Hepatocyte (in vitro differentiated cells): ENCODE measurements around the gene SNCB. TPM values are rescaled to one million over a fixed set of nuclear protein-coding genes. Genes with fewer than 3 reads are reported as not detected.

Source experiments
- DNase-seq: peaks from one replicate; pipeline ENCODE4 v3.0.0-alpha.2; 2016; ENCODE audit warnings: low spot score
- H2AFZ ChIP-seq: fragments of 200-600 bp; sonication (generic); 2 replicates; pipeline ENCODE4 v1.6.0; 2016; ENCODE audit warnings: antibody characterized with exemption, mild to moderate bottlenecking
- H3K27ac ChIP-seq: fragments of 200-600 bp; sonication (generic); 2 replicates; pipeline ENCODE4 v1.5.1; 2016; ENCODE audit warnings: mild to moderate bottlenecking
- H3K27me3 ChIP-seq: fragments of 200-600 bp; sonication (generic); 2 replicates; pipeline ENCODE4 v1.6.1; 2016
- H3K36me3 ChIP-seq: fragments of 200-600 bp; sonication (generic); replicated peaks from 2 replicates; pipeline ENCODE4 v1.5.1; 2016; ENCODE audit warnings: low read depth; ENCODE audit not compliant: insufficient read depth
- H3K4me1 ChIP-seq: fragments of 200-600 bp; sonication (generic); 2 replicates; pipeline ENCODE4 v1.5.1; 2016; ENCODE audit warnings: mild to moderate bottlenecking, moderate library complexity; ENCODE audit not compliant: insufficient read depth
- H3K4me2 ChIP-seq: fragments of 200-600 bp; sonication (generic); 2 replicates; pipeline ENCODE4 v1.6.0; 2016
- H3K4me3 ChIP-seq: fragments of 200-600 bp; sonication (generic); 2 replicates; pipeline ENCODE4 v1.5.1; 2016; ENCODE audit warnings: mild to moderate bottlenecking
- H3K79me2 ChIP-seq: fragments of 200-600 bp; sonication (generic); 2 replicates; pipeline ENCODE4 v1.6.0; 2017; ENCODE audit warnings: mild to moderate bottlenecking
- H3K9me2 ChIP-seq: fragments of 200-600 bp; sonication (generic); replicated peaks from 2 replicates; pipeline ENCODE4 v1.6.0; 2017; ENCODE audit warnings: mild to moderate bottlenecking; ENCODE audit not compliant: insufficient read depth
- H3K9me3 ChIP-seq: fragments of 200-600 bp; sonication (generic); 2 replicates; pipeline ENCODE4 v1.5.1; 2016; ENCODE audit warnings: low read depth, mild to moderate bottlenecking
- H4K20me1 ChIP-seq: fragments of 200-600 bp; sonication (generic); 2 replicates; pipeline ENCODE4 v1.6.0; 2016; ENCODE audit warnings: mild to moderate bottlenecking; ENCODE audit not compliant: insufficient read depth, poor library complexity, severe bottlenecking
- EZH2 ChIP-seq: fragments of 200-600 bp; sonication (generic); IDR thresholded peaks from 2 replicates; pipeline ENCODE4 v1.6.1; 2016; ENCODE audit warnings: antibody characterized with exemption, mild to moderate bottlenecking, borderline replicate concordance
- EZH2phosphoT487 ChIP-seq: fragments of 200-600 bp; sonication (generic); IDR thresholded peaks from one replicate; pipeline ENCODE4 v1.6.1; 2018; ENCODE audit warnings: antibody characterized with exemption, mild to moderate bottlenecking, low read depth, moderate library complexity; ENCODE audit not compliant: unreplicated experiment, severe bottlenecking
- WGBS: methylation state at CpG from one replicate; pipeline ENCODE4 v1.1.6; 2016; ENCODE audit warnings: low lambda C conversion rate; ENCODE audit errors: missing lambda C conversion rate; 5-methylcytosine and 5-hydroxymethylcytosine counted together
- microRNA-seq: library from miRNA; unstranded; fragments of <30 nt; microRNA quantifications from one replicate; pipeline ENCODE4, GENCODE V29; 2017
- polyA plus RNA-seq: library from polyadenylated mRNA; unstranded; fragments of >200 nt; fragmentation: Nextera tagmentation; extraction: Ambion mirVana; gene quantifications from 2 replicates; pipeline ENCODE4 v1.2.1, GENCODE V29; 2016
- small RNA-seq: library from RNA; depleted of rRNA; stranded (forward); fragments of <200 nt; gene quantifications from one replicate; pipeline ENCODE3, GENCODE V24; 2014
- total RNA-seq: library from RNA; depleted of rRNA; stranded (reverse); fragments of >200 nt; gene quantifications from 2 replicates; pipeline ENCODE4 v1.2.3, GENCODE V29; 2014
- TF ChIP-seq, protein P1 (sequence below): fragments of 200-600 bp; sonication (generic); IDR thresholded peaks from 2 replicates; pipeline ENCODE4 v1.5.1; 2016; ENCODE audit warnings: antibody characterized with exemption, mild to moderate bottlenecking; ENCODE audit not compliant: poor library complexity

Gene SNCB
- total and polyA plus RNA-seq, 2 experiments from 2014 or later, result 0.57 TPM; not detected in 1

GRCh38 chr5:176573564-176574296 lies 56.6 kb downstream of the SNCB start:
- no peaks in the 10 kb centered on the region for H3K4me1 ChIP-seq
- no peaks in the 10 kb centered on the region for H3K27me3 ChIP-seq
- no peaks in the 10 kb centered on the region for H3K79me2 ChIP-seq
- no peak overlapping the region for H3K27ac ChIP-seq
- DNase-seq, result peak; percentile 59
- no peaks in the 10 kb centered on the region for H4K20me1 ChIP-seq
- 54% methylated on average over 16 of the region's 18 CpGs for WGBS
- no peaks in the 10 kb centered on the region for H3K36me3 ChIP-seq
- TF ChIP-seq, protein P1, sequence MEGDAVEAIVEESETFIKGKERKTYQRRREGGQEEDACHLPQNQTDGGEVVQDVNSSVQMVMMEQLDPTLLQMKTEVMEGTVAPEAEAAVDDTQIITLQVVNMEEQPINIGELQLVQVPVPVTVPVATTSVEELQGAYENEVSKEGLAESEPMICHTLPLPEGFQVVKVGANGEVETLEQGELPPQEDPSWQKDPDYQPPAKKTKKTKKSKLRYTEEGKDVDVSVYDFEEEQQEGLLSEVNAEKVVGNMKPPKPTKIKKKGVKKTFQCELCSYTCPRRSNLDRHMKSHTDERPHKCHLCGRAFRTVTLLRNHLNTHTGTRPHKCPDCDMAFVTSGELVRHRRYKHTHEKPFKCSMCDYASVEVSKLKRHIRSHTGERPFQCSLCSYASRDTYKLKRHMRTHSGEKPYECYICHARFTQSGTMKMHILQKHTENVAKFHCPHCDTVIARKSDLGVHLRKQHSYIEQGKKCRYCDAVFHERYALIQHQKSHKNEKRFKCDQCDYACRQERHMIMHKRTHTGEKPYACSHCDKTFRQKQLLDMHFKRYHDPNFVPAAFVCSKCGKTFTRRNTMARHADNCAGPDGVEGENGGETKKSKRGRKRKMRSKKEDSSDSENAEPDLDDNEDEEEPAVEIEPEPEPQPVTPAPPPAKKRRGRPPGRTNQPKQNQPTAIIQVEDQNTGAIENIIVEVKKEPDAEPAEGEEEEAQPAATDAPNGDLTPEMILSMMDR, result peak; percentile 63
- no peak for TF ChIP-seq EZH2phosphoT487
- no peak for TF ChIP-seq EZH2
- H2AFZ ChIP-seq, result no peak overlapping the region
- no peak overlapping the region for H3K4me3 ChIP-seq
- H3K9me3 ChIP-seq, result no peaks in the 10 kb centered on the region
- H3K4me2 ChIP-seq, result no peak overlapping the region
- no peaks in the 10 kb centered on the region for H3K9me2 ChIP-seq

Small RNAs within 50 kb of the gene (microRNA-seq; reads per million reads assigned to microRNA genes)
- not detected for gene MIR4281

Small RNAs within 50 kb of the gene (small RNA-seq; reads per million reads assigned to genes)
- not detected for gene MIR4281

Other genes starting within 250 kb of the SNCB start
- 22.9 and 25.6 TPM in 2 replicates for gene NOP16, start 241.9 kb downstream of the SNCB start, total RNA-seq
- gene NOP16, start 241.9 kb downstream of the SNCB start, polyA plus RNA-seq, result 64.0 and 82.3 TPM in 2 replicates
- 109 and 161 TPM in 2 replicates for gene HIGD2A, start 241.8 kb downstream of the SNCB start, total RNA-seq
- gene HIGD2A, start 241.8 kb downstream of the SNCB start, polyA plus RNA-seq, result 222 and 224 TPM in 2 replicates
- 131 and 139 TPM in 2 replicates for gene CLTB, start 214.0 kb downstream of the SNCB start, total RNA-seq
- gene CLTB, start 214.0 kb downstream of the SNCB start, polyA plus RNA-seq, result 284 and 289 TPM in 2 replicates
- gene FAF2, start 182.1 kb downstream of the SNCB start, total RNA-seq, result 63.1 and 66.4 TPM in 2 replicates
- gene FAF2, start 182.1 kb downstream of the SNCB start, polyA plus RNA-seq, result 43.0 and 47.3 TPM in 2 replicates
- gene RNF44, start 93.1 kb downstream of the SNCB start, total RNA-seq, result 9.5 and 13.0 TPM in 2 replicates
- gene RNF44, start 93.1 kb downstream of the SNCB start, polyA plus RNA-seq, result 17.4 and 19.6 TPM in 2 replicates
- gene CDHR2, start 81.2 kb downstream of the SNCB start, total RNA-seq, result 24.8 and 29.8 TPM in 2 replicates
- gene CDHR2, start 81.2 kb downstream of the SNCB start, polyA plus RNA-seq, result 16.3 and 28.3 TPM in 2 replicates
- 1.4 and 1.6 TPM in 2 replicates for gene GPRIN1, start 20.4 kb downstream of the SNCB start, total RNA-seq
- 2.2 and 3.9 TPM in 2 replicates for gene GPRIN1, start 20.4 kb downstream of the SNCB start, polyA plus RNA-seq
- not detected in 2 replicates for gene EIF4E1B, start 141 bp upstream of the SNCB start, total RNA-seq
- gene EIF4E1B, start 141 bp upstream of the SNCB start, polyA plus RNA-seq, result not detected in 2 replicates
- gene TSPAN17, start 16.9 kb upstream of the SNCB start, total RNA-seq, result 33.2 and 33.4 TPM in 2 replicates
- gene TSPAN17, start 16.9 kb upstream of the SNCB start, polyA plus RNA-seq, result 27.9 TPM in 2 replicates
- gene UNC5A, start 180.0 kb upstream of the SNCB start, total RNA-seq, result 0.10 and 0.12 TPM in 2 replicates
- gene UNC5A, start 180.0 kb upstream of the SNCB start, polyA plus RNA-seq, result 0.39 and 1.1 TPM in 2 replicates